Lower leg skin (tissue), 4 donors: ENCODE results near the gene FATE1. TPM values are rescaled to one million over a fixed set of nuclear protein-coding genes. Genes with fewer than 3 reads are reported as not detected.

Experiments used
- DNase-seq, 2 donors: peaks; one replicate each; pipeline ENCODE4 v3.0.0-alpha.2; 2019; ENCODE audit warnings: low spot score in 2 of 2
- H3K4me3 ChIP-seq: fragments of 200-600 bp; sonication (generic); 2 replicates; pipeline ENCODE4 v1.5.1; 2017; ENCODE audit warnings: mild to moderate bottlenecking, low read depth; ENCODE audit not compliant: poor library complexity, severe bottlenecking
- POLR2A ChIP-seq, 2 donors: fragments of 450-650 bp; IDR thresholded peaks; one replicate each; pipeline ENCODE4 v1.6.1; 2016 to 2017; ENCODE audit warnings: antibody characterized with exemption in 2 of 2, mild to moderate bottlenecking in 1 of 2, moderate library complexity in 1 of 2
- WGBS, 2 donors: methylation state at CpG; one replicate each; pipeline ENCODE4 v1.1.5; 2018; 5-methylcytosine and 5-hydroxymethylcytosine counted together
- intact Hi-C: fragments of 100-400 bp; cut with DNase I; formaldehyde crosslinking; loops from one replicate; pipeline ENCODE4 v1.15.0; 2023; ENCODE audit warnings: low total_unique reads
- total RNA-seq, 4 donors: library from RNA; depleted of rRNA; stranded (reverse); fragments of >200 nt; gene quantifications; one replicate each; pipeline ENCODE4 v1.1.0, GENCODE V29; 2016
- TF ChIP-seq, protein P1 (sequence below), 3 donors: fragments of 450-650 bp; IDR thresholded peaks; one replicate each; pipeline ENCODE4 v1.5.1; 2016; ENCODE audit warnings: antibody characterized with exemption in 3 of 3, mild to moderate bottlenecking in 3 of 3, moderate library complexity in 2 of 3

Gene FATE1
- total RNA-seq, 4 donors from 2014 or later = 0.80 TPM; not detected in 3

DNA sequence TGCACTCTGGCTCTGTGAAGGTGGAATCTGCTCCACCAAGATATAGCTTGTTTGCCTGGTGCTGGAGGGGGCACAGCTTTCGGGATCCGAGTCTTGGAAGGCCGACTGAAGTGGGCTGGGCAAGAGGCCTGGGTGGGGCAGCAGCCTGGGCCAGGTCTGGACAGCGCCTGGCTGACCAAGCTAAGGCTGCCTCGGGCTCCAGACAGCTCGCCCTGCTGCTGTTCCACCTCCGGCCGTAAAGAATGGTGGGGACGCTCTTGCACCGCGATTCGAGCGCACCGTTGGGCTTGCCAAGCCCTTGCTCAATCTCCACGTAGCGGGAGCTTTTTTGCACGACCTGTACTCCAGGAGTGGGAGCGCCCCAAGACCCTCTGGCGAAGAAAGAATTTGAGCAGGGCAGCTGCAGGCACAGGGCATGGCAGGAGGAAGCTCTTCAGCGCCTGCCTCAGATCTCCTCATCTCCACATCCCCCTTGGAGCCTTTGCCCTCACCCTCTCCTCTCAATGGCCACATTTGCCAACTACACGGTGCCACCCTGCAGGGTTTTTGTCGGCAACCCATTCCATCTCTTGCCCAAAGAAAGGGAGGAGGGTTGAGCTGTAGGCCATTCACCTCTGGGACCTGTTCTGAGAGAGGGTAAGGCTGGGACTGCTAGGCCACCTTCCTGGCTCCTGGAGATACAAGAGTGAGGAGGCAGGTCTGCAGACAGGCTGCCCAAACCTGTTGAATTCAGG is 37.6 kb downstream of the FATE1 start:
- TF ChIP-seq, protein P1, sequence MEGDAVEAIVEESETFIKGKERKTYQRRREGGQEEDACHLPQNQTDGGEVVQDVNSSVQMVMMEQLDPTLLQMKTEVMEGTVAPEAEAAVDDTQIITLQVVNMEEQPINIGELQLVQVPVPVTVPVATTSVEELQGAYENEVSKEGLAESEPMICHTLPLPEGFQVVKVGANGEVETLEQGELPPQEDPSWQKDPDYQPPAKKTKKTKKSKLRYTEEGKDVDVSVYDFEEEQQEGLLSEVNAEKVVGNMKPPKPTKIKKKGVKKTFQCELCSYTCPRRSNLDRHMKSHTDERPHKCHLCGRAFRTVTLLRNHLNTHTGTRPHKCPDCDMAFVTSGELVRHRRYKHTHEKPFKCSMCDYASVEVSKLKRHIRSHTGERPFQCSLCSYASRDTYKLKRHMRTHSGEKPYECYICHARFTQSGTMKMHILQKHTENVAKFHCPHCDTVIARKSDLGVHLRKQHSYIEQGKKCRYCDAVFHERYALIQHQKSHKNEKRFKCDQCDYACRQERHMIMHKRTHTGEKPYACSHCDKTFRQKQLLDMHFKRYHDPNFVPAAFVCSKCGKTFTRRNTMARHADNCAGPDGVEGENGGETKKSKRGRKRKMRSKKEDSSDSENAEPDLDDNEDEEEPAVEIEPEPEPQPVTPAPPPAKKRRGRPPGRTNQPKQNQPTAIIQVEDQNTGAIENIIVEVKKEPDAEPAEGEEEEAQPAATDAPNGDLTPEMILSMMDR (IDR thresholded peaks at IDR 0.05) = peak in 1 of 3 donors; percentile 49
- TF ChIP-seq POLR2A (IDR thresholded peaks at IDR 0.05) = no peak
- intact Hi-C loops = loop anchor here (5.0 kb wide), 1 partner anchor 884 kb away; the partner anchor contains the start of gene GABRQ
- DNase-seq = peak; percentile 24 to 86
- H3K4me3 ChIP-seq = no peak overlapping the region
- 7 to 20% methylated on average over 9 to 18 of the region's 22 CpGs for WGBS, 2 donors

DNA sequence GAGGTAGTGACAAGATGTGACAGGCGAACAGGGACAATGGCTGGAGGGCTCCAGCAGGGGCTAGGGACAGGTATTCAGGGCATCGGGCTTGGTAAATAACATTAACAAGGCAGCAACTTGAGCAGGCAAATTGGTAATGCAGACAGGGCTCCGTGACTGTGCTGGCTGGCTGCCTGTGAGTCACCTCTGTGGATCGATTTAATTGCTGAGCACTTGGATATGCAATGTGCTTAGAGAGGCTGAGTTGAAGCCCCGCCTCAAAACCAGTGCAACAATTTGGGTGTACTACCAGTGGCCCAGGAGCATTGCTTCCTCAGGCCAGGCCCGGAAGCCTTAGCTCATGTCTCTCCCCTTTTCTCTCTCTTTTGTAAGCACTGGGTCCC is 38.2 kb downstream of the FATE1 start:
- no peak overlapping the region for H3K4me3 ChIP-seq
- WGBS, 2 donors = 42 to 50% methylated on average over 6 of the region's 6 CpGs
- intact Hi-C loops = loop anchor here (5.0 kb wide), 1 partner anchor 883 kb away; the partner anchor contains the start of gene GABRQ
- no peak for TF ChIP-seq POLR2A (IDR thresholded peaks at IDR 0.05)
- TF ChIP-seq, protein P1 (IDR thresholded peaks at IDR 0.05) = no peak
- DNase-seq = peak; percentile 15 to 74

DNA sequence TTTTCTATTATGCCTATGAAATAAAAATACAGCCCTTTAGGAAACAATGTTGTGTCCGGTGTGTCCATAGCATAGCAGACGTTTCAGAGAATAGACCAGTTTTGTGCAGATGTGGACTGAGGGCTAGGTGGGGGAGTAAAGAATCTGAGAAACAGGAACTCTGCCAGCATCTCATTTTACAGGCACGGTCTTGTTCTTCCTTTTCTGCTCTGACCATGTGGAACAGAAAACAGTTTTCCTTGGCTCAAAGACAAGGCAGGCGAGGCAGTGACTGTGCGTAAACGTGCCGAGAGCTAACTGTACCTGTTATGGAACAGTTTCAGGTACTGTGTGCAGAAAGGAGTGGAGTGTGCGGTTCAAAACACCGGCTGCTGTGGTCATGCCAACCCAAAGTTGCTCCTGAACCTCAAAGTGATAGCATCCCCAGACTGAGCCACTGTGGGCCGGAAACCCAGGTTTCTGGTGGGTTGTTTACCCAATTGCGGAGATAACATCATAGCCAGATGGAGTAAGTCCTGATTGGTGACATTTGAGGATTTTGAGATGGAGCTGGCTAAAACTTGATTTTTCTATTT is 38.9 kb downstream of the FATE1 start:
- WGBS, 2 donors = 58 to 61% methylated on average over 11 of the region's 11 CpGs
- H3K4me3 ChIP-seq = no peak overlapping the region
- TF ChIP-seq, protein P1 (IDR thresholded peaks at IDR 0.05) = no peak
- no peak for TF ChIP-seq POLR2A (IDR thresholded peaks at IDR 0.05)
- peak in 1 of 2 donors; percentile 50 for DNase-seq
- intact Hi-C loops = loop anchor here (5.0 kb wide), 1 partner anchor 883 kb away; the partner anchor contains the start of gene GABRQ

DNA sequence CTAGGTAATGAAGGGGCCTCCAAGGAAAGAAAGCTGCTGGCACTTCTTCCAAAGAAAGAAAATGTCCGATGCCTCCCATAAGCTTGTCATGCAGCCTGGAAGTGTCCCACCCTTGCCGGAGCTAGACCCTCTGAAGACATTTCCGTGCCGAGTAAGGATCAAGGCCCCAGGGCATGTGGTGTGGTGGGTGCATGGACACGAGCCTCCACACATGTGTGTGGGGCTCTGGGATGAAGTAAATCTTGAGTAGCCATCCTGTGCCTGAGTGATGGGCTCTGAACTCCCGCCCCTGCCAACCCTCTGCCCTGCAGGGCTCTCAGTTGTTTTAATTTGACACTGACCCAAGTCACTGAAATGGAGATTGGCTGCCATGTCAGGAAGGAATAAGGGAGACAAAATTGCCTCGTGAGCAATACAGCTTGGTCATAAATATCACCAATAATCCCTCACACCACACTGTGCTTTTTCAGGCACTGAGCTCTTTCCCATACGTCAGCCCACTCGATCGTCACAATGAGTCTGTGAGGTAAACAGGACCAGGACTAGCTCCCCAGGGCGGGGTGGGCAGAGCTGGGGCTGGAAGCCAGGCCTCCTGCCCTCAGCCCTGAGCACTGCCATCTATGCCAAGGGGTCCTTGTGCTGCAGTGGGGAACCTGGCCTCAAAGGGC is 43.3 kb downstream of the FATE1 start:
- TF ChIP-seq, protein P1 (IDR thresholded peaks at IDR 0.05) = no peak
- no peak for TF ChIP-seq POLR2A (IDR thresholded peaks at IDR 0.05)
- DNase-seq = peak in 1 of 2 donors; percentile 71
- intact Hi-C loops = no loop called here
- no peak overlapping the region for H3K4me3 ChIP-seq
- 85% methylated on average over 11 of the region's 11 CpGs for WGBS, 2 donors

DNA sequence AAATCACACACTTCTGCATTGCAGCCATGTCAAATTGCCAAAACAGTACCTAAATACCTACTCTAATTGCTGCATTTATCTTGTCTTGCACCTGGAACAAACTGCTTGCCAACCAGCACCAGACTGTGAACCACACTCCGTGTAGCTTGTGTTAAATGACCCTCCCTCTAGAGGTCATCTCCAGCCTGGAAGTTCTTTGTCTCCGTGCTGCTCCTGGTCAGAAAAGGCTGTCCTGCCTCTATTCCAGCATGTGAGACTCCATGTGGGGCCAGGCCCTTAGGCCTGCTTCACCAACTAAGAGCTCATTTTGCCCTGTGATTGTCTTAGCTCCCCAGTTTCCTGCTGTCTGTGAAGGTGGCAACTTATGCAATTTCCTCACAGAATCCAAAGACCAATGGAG is 47.0 kb downstream of the FATE1 start:
- TF ChIP-seq, protein P1 (IDR thresholded peaks at IDR 0.05) = no peak
- TF ChIP-seq POLR2A (IDR thresholded peaks at IDR 0.05) = no peak
- intact Hi-C loops = no loop called here
- WGBS, 2 donors = 55 to 59% methylated on average over 2 of the region's 2 CpGs
- no peak overlapping the region for H3K4me3 ChIP-seq
- DNase-seq = peak in 1 of 2 donors; percentile 45
